NCI-H345 treated with DMSO at 0.1 percent for 48 hours (cell line): Measurements from ENCODE around the gene OGFOD1.

Experiments used
- DNase-seq: peaks from one replicate; lab custom pipeline; 2025; ENCODE audit not compliant: unreplicated experiment; lab: John Stamatoyannopoulos, UW

Gene OGFOD1

GRCh38 chr16:56450986-56451752, at the start of gene OGFOD1, which contains the start of gene NUDT21:
Gene OGFOD1, plus strand, starts transcription at chr16:56451554. Its CDS starts 59 bp downstream, at chr16:56451613.
Gene NUDT21, minus strand, starts transcription at chr16:56451332. Its CDS starts 130 bp downstream, at chr16:56451202.
- DNase-seq = peak; percentile 84

GRCh38 chr16:56405977-56406672, 45.2 kb upstream of the OGFOD1 start:
- DNase-seq = no peak

- no peak for DNase-seq
Measured at GRCh38 chr16:56408379-56409098, 42.8 kb upstream of the OGFOD1 start.

GRCh38 chr16:56409195-56409594, 42.2 kb upstream of the OGFOD1 start:
- DNase-seq = no peak

GRCh38 chr16:56411123-56411522, 40.2 kb upstream of the OGFOD1 start:
- no peak for DNase-seq

- DNase-seq = no peak
Measured at GRCh38 chr16:56411624-56412023, 39.7 kb upstream of the OGFOD1 start.

- DNase-seq = no peak
Measured at GRCh38 chr16:56413381-56413780, 38.0 kb upstream of the OGFOD1 start.

GRCh38 chr16:56414366-56414765, 37.0 kb upstream of the OGFOD1 start:
- DNase-seq = no peak

- no peak for DNase-seq
Measured at GRCh38 chr16:56415875-56416274, 35.5 kb upstream of the OGFOD1 start.

GRCh38 chr16:56417138-56417537, 34.2 kb upstream of the OGFOD1 start:
- DNase-seq = no peak

GRCh38 chr16:56419740-56420548, 31.4 kb upstream of the OGFOD1 start:
- no peak for DNase-seq

GRCh38 chr16:56420613-56421012, 30.7 kb upstream of the OGFOD1 start:
- no peak for DNase-seq

GRCh38 chr16:56421313-56421712, 30.0 kb upstream of the OGFOD1 start:
- no peak for DNase-seq

- DNase-seq = no peak
Measured at GRCh38 chr16:56421976-56422669, 29.2 kb upstream of the OGFOD1 start.

GRCh38 chr16:56422896-56423441, 28.4 kb upstream of the OGFOD1 start:
- DNase-seq = no peak

GRCh38 chr16:56423584-56424403, 27.6 kb upstream of the OGFOD1 start:
- no peak for DNase-seq

GRCh38 chr16:56424404-56424764, 27.0 kb upstream of the OGFOD1 start:
- DNase-seq = no peak

GRCh38 chr16:56424791-56425438, 26.4 kb upstream of the OGFOD1 start:
- no peak for DNase-seq

GRCh38 chr16:56425439-56425832, 25.9 kb upstream of the OGFOD1 start, which contains the start of gene AMFR:
Gene AMFR, minus strand, starts transcription at chr16:56425545. Its CDS starts 218 bp downstream, at chr16:56425327.
- no peak for DNase-seq
